GM12878 (cell line): ENCODE data around the gene SPTBN1. TPM values are rescaled to one million over a fixed set of nuclear protein-coding genes. Genes with fewer than 3 reads are reported as not detected.

Experiments used
- ATAC-seq: fragments of 200-7000 bp; cut with Tn5 transposase; 3 replicates; pipeline ENCODE4 v1.9.1; 2020; ENCODE audit warnings: mild to moderate bottlenecking, moderate library complexity
- BruUV-seq: library from RNA; stranded (reverse); fragments of 400-500 nt; replicated peaks from 2 replicates; lab custom pipeline; 2021; lab: Mats Ljungman, UMichigan
- CTCF ChIA-PET: fragments of 300-600 bp; sonication (Branson Sonifier 250); formaldehyde crosslinking; extraction: SDS; loops from one replicate; lab custom pipeline; 2021; ENCODE audit warnings: inconsistent platforms; lab: Yijun Ruan, JAX
- POLR2A ChIA-PET: fragments of 350-600 bp; formaldehyde crosslinking; extraction: SDS; loops from one replicate; lab custom pipeline; 2021; ENCODE audit warnings: inconsistent platforms; lab: Charles Lee
- RAD21 ChIA-PET: fragments of 300-600 bp; sonication (Branson Sonifier 250); formaldehyde crosslinking; loops from one replicate; lab custom pipeline; 2023; ENCODE audit warnings: antibody characterized with exemption; ENCODE audit not compliant: unreplicated experiment; lab: Charles Lee
- SMC1A ChIA-PET: fragments of 300-600 bp; sonication (Branson Sonifier 250); formaldehyde crosslinking; loops from one replicate; lab custom pipeline; 2023; ENCODE audit not compliant: unreplicated experiment, uncharacterized antibody; lab: Charles Lee
- DNase-seq: peaks from one replicate; pipeline ENCODE4 v3.0.0-alpha.2; 2011; ENCODE audit warnings: low read depth, low spot score
- FAIRE-seq: peaks from 3 replicates; lab custom pipeline; 2011; peaks lifted over from hg19 to GRCh38; lab: Jason Lieb, UNC
- H2AFZ ChIP-seq: 2 replicates; pipeline ENCODE4 v1.6.0; 2011; ENCODE audit warnings: low read depth, low read length, control low read depth; ENCODE audit not compliant: control insufficient read depth
- H3K27ac ChIP-seq: 2 replicates; pipeline ENCODE4 v1.5.1; 2011; ENCODE audit warnings: control low read depth; ENCODE audit not compliant: control insufficient read depth, insufficient read depth
- H3K27me3 ChIP-seq, 2 experiments: replicated peaks in 1 of 2; 2 replicates each; pipeline versions ENCODE4 v1.6.0 to v1.6.1; 2011; ENCODE audit warnings: low read length in 1 of 2; ENCODE audit not compliant: control insufficient read depth in 2 of 2, insufficient read depth in 2 of 2
- H3K36me3 ChIP-seq, 2 experiments: 2 replicates each; pipeline ENCODE4 v1.5.1; 2011; ENCODE audit warnings: low read length in 1 of 2; ENCODE audit not compliant: control insufficient read depth in 2 of 2, insufficient read depth in 2 of 2
- H3K4me1 ChIP-seq: 2 replicates; pipeline ENCODE4 v1.6.1; 2011; ENCODE audit warnings: mild to moderate bottlenecking, low read length, moderate library complexity, mixed read lengths; ENCODE audit not compliant: control insufficient read depth, insufficient read depth
- H3K4me2 ChIP-seq: 2 replicates; pipeline ENCODE4 v1.6.0; 2011; ENCODE audit warnings: control low read depth; ENCODE audit not compliant: control insufficient read depth, insufficient read depth
- H3K4me3 ChIP-seq: fragments of 200-600 bp; sonication (generic); 2 replicates; pipeline ENCODE4 v1.5.1; 2016
- H3K79me2 ChIP-seq: 2 replicates; pipeline ENCODE4 v1.6.0; 2011; ENCODE audit warnings: low read length; ENCODE audit not compliant: control insufficient read depth, insufficient read depth
- H3K9ac ChIP-seq: 2 replicates; pipeline ENCODE4 v1.8.0; 2011; ENCODE audit warnings: low read length, control low read depth, mixed read lengths; ENCODE audit not compliant: control insufficient read depth, insufficient read depth
- H3K9me3 ChIP-seq: replicated peaks from 3 replicates; pipeline ENCODE4 v1.5.1; 2011; ENCODE audit warnings: mild to moderate bottlenecking, low read length; ENCODE audit not compliant: control insufficient read depth, insufficient read depth
- H4K20me1 ChIP-seq: 2 replicates; pipeline ENCODE4 v1.6.0; 2011; ENCODE audit not compliant: control insufficient read depth, insufficient read depth
- CEBPB ChIP-seq, 2 experiments: fragments of 150-350 bp in 1 of 2; IDR thresholded peaks; 2 replicates each; pipeline ENCODE4 v1.6.1; 2012 to 2014; ENCODE audit warnings: low read depth in 2 of 2, low read length in 2 of 2, borderline replicate concordance in 1 of 2, inconsistent platforms in 1 of 2
- CHD4 ChIP-seq: fragments of 200-600 bp; sonication (generic); IDR thresholded peaks from 2 replicates; pipeline ENCODE4 v1.6.1; 2016; ENCODE audit warnings: mild to moderate bottlenecking
- HDAC2 ChIP-seq: fragments of 200-600 bp; sonication (generic); IDR thresholded peaks from 2 replicates; pipeline ENCODE4 v1.6.1; 2017
- MXI1 ChIP-seq: fragments of 150-350 bp; IDR thresholded peaks from 2 replicates; pipeline ENCODE4 v1.6.1; 2011; ENCODE audit warnings: low read depth, mild to moderate bottlenecking, inconsistent platforms, low read length, improper control_type of control experiment
- NFYA ChIP-seq: IDR thresholded peaks from 2 replicates; pipeline ENCODE4 v1.6.1; 2011; ENCODE audit warnings: low read depth, mild to moderate bottlenecking, low read length, improper control_type of control experiment, borderline replicate concordance
- NR2F1 ChIP-seq: fragments of 450-650 bp; conservative IDR thresholded peaks from 2 replicates; pipeline ENCODE4 v1.6.1; 2017; ENCODE audit warnings: mild to moderate bottlenecking
- POLR2AphosphoS5 ChIP-seq: IDR thresholded peaks from 2 replicates; pipeline ENCODE4 v1.6.1; 2011; ENCODE audit warnings: mild to moderate bottlenecking, low read length, inconsistent platforms
- RAD21 ChIP-seq: IDR thresholded peaks from 2 replicates; pipeline ENCODE4 v1.6.1; 2011; ENCODE audit warnings: mild to moderate bottlenecking, low read depth, low read length, moderate library complexity; ENCODE audit not compliant: insufficient read depth
- SMAD5 ChIP-seq: IDR thresholded peaks from 2 replicates; pipeline ENCODE4 v1.6.1; 2016; ENCODE audit warnings: antibody characterized with exemption, low read depth
- SMARCA5 ChIP-seq: fragments of 450-650 bp; IDR thresholded peaks from 2 replicates; pipeline ENCODE4 v1.6.1; 2017; ENCODE audit warnings: mild to moderate bottlenecking
- SPI1 ChIP-seq: IDR thresholded peaks from 2 replicates; pipeline ENCODE4 v1.6.1; 2011; ENCODE audit warnings: low read depth, mild to moderate bottlenecking, low read length, moderate library complexity, borderline replicate concordance; ENCODE audit not compliant: insufficient read depth
- WGBS: methylation state at CpG from one replicate; pipeline ENCODE4 v1.1.6; 2016; ENCODE audit warnings: low lambda C conversion rate; ENCODE audit not compliant: insufficient replicate concordance, insufficient coverage; ENCODE audit errors: missing lambda C conversion rate; 5-methylcytosine and 5-hydroxymethylcytosine counted together
- in situ Hi-C: fragments of 300-500 bp; cut with MboI; formaldehyde crosslinking; loops from 9 replicates; pipeline ENCODE4 v1.14.3; 2018; ENCODE audit warnings: mixed read lengths
- intact Hi-C: fragments of 100-400 bp; cut with micrococcal nuclease; formaldehyde crosslinking; loops from one replicate; pipeline ENCODE4 v1.14.2; 2022; ENCODE audit not compliant: unreplicated experiment
- polyA plus RNA-seq, 11 experiments: library from polyadenylated mRNA; depleted of rRNA in 4 of 11; unstranded in 6 of 11; stranded (reverse) in 5 of 11; fragments of >200 nt; fragmentation: Nextera tagmentation in 4 of 11; fragmentation: Illumina TruSeq in 1 of 11; extraction: Ambion mirVana in 4 of 11; extraction: Trizol in 1 of 11; gene quantifications; 1 replicate in 1 of 11; 2 replicates in 10 of 11; pipeline versions ENCODE4 v1.2.1 to v1.2.3, GENCODE V29; 2011 to 2016; ENCODE audit warnings: inconsistent platforms in 2 of 11, missing spikeins in 2 of 11, low read depth in 1 of 11
- total RNA-seq, 4 experiments: library from RNA; depleted of rRNA in 3 of 4; stranded (reverse); fragments of >200 nt in 3 of 4; fragmentation: Illumina TruSeq in 1 of 4; extraction: Trizol in 1 of 4; gene quantifications; 2 replicates each; pipeline versions ENCODE4 v1.2.1 to v1.2.3, GENCODE V29; 2013 to 2021
- TF ChIP-seq, protein P1 (sequence below): fragments of 450-650 bp; conservative IDR thresholded peaks from 2 replicates; pipeline ENCODE4 v1.6.1; 2017; ENCODE audit warnings: mild to moderate bottlenecking, moderate library complexity
- TF ChIP-seq, protein P2 (sequence below): fragments of 450-650 bp; IDR thresholded peaks from 2 replicates; pipeline ENCODE4 v1.6.1; 2017; ENCODE audit warnings: antibody characterized with exemption, mild to moderate bottlenecking, moderate library complexity
- TF ChIP-seq, protein P3 (sequence below): fragments of 450-650 bp; formaldehyde crosslinking; IDR thresholded peaks from 2 replicates; pipeline ENCODE4 v1.4.0; 2022; ENCODE audit warnings: mild to moderate bottlenecking, moderate library complexity
- TF ChIP-seq, protein P4 (sequence below): IDR thresholded peaks from 2 replicates; pipeline ENCODE4 v1.6.1; 2012; ENCODE audit warnings: low read depth, low read length, improper control_type of control experiment

Gene SPTBN1
- total and polyA plus RNA-seq, 10 of the 15 experiments (the other 5 are each of a cell fraction or from before 2014, with no cell fraction given): 20.6 to 154 (median 76.7) TPM

DNA sequence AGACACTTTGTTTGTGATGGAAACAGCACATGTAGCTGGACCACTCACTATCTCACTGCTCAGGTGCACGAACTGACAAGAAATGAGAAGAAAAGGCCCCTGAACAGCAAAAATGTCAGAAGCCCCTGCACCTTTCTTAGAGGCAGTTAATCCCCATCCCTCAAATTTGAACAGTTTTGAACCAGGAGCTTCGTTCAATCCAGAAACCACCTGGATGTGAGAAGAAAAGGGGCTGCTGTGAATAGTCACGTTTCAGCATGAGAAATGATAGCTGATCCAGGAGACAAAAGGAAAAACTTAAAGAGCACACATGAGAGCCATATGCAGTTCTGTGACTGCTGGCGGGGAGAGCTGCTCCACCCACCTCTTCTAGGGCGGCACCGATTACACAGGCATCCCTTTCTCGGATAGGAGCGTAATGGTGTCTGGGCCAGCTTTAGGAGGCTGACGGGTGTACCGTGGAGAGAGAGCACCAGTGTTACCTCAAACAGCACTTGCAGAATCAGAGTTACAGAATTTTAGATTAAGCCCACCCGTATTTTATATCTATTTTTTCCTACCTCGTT lies 150.3 kb downstream of the SPTBN1 start:
- RAD21 ChIA-PET: interaction anchor here (1.8 kb wide), 1 partner anchor 27 kb away, joined by 4 read pairs; no protein-coding TSS in a partner anchor
- intact Hi-C loops (no loop called here), in situ Hi-C loops (no loop called here)
- no peak overlapping the region for H3K4me2 ChIP-seq
- ATAC-seq (no peak), DNase-seq (no peak), FAIRE-seq (no peak)
- no peaks in the 10 kb centered on the region for H4K20me1 ChIP-seq
- H3K9me3 ChIP-seq: no peaks in the 10 kb centered on the region
- no TSS peak for BruUV-seq
- TF ChIP-seq, protein P1, sequence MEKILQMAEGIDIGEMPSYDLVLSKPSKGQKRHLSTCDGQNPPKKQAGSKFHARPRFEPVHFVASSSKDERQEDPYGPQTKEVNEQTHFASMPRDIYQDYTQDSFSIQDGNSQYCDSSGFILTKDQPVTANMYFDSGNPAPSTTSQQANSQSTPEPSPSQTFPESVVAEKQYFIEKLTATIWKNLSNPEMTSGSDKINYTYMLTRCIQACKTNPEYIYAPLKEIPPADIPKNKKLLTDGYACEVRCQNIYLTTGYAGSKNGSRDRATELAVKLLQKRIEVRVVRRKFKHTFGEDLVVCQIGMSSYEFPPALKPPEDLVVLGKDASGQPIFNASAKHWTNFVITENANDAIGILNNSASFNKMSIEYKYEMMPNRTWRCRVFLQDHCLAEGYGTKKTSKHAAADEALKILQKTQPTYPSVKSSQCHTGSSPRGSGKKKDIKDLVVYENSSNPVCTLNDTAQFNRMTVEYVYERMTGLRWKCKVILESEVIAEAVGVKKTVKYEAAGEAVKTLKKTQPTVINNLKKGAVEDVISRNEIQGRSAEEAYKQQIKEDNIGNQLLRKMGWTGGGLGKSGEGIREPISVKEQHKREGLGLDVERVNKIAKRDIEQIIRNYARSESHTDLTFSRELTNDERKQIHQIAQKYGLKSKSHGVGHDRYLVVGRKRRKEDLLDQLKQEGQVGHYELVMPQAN: no peak
- no peak for TF ChIP-seq SMARCA5
- TF ChIP-seq MXI1: no peak
- TF ChIP-seq CHD4: no peak
- TF ChIP-seq, protein P2, sequence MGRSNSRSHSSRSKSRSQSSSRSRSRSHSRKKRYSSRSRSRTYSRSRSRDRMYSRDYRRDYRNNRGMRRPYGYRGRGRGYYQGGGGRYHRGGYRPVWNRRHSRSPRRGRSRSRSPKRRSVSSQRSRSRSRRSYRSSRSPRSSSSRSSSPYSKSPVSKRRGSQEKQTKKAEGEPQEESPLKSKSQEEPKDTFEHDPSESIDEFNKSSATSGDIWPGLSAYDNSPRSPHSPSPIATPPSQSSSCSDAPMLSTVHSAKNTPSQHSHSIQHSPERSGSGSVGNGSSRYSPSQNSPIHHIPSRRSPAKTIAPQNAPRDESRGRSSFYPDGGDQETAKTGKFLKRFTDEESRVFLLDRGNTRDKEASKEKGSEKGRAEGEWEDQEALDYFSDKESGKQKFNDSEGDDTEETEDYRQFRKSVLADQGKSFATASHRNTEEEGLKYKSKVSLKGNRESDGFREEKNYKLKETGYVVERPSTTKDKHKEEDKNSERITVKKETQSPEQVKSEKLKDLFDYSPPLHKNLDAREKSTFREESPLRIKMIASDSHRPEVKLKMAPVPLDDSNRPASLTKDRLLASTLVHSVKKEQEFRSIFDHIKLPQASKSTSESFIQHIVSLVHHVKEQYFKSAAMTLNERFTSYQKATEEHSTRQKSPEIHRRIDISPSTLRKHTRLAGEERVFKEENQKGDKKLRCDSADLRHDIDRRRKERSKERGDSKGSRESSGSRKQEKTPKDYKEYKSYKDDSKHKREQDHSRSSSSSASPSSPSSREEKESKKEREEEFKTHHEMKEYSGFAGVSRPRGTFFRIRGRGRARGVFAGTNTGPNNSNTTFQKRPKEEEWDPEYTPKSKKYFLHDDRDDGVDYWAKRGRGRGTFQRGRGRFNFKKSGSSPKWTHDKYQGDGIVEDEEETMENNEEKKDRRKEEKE: no peak
- no peak for TF ChIP-seq POLR2AphosphoS5
- TF ChIP-seq NFYA: no peak
- TF ChIP-seq CEBPB (IDR thresholded peaks at IDR 0.05; ENCODE audit: borderline replicate concordance in 1 of 2, low read depth in 2 of 2, low read length in 2 of 2): no peak
- TF ChIP-seq HDAC2: no peak
- TF ChIP-seq SMAD5: no peak
- TF ChIP-seq, protein P3, sequence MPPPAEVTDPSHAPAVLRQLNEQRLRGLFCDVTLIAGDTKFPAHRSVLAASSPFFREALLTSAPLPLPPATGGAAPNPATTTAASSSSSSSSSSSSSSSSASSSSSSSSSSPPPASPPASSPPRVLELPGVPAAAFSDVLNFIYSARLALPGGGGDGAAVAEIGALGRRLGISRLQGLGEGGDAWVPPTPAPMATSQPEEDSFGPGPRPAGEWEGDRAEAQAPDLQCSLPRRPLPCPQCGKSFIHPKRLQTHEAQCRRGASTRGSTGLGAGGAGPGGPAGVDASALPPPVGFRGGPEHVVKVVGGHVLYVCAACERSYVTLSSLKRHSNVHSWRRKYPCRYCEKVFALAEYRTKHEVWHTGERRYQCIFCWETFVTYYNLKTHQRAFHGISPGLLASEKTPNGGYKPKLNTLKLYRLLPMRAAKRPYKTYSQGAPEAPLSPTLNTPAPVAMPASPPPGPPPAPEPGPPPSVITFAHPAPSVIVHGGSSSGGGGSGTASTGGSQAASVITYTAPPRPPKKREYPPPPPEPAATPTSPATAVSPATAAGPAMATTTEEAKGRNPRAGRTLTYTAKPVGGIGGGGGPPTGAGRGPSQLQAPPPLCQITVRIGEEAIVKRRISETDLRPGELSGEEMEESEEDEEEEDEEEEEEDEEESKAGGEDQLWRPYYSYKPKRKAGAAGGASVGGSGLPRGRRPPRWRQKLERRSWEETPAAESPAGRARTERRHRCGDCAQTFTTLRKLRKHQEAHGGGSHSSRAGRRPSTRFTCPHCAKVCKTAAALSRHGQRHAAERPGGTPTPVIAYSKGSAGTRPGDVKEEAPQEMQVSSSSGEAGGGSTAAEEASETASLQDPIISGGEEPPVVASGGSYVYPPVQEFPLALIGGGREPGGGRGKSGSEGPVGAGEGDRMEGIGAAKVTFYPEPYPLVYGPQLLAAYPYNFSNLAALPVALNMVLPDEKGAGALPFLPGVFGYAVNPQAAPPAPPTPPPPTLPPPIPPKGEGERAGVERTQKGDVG (CRISPR knock-in tag): no peak
- TF ChIP-seq RAD21: no peak
- TF ChIP-seq, protein P4, sequence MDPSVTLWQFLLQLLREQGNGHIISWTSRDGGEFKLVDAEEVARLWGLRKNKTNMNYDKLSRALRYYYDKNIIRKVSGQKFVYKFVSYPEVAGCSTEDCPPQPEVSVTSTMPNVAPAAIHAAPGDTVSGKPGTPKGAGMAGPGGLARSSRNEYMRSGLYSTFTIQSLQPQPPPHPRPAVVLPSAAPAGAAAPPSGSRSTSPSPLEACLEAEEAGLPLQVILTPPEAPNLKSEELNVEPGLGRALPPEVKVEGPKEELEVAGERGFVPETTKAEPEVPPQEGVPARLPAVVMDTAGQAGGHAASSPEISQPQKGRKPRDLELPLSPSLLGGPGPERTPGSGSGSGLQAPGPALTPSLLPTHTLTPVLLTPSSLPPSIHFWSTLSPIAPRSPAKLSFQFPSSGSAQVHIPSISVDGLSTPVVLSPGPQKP: no peak
- TF ChIP-seq SPI1: no peak
- no peak for TF ChIP-seq NR2F1
- H3K27ac ChIP-seq: no peak overlapping the region
- 95% methylated on average over 12 of the region's 12 CpGs for WGBS
- no peak overlapping the region for H3K4me3 ChIP-seq
- H3K9ac ChIP-seq: no peak overlapping the region
- peaks cover 24% of the 10 kb centered on the region for H3K4me1 ChIP-seq
- SMC1A ChIA-PET: interaction anchor here (0.9 to 4.6 kb wide), 5 partner anchors 12 to 83 kb away, joined by 3 to 26 read pairs (median 4); no protein-coding TSS in a partner anchor
- peaks cover 96% of the 10 kb centered on the region for H3K79me2 ChIP-seq
- POLR2A ChIA-PET: interaction anchor here (1.0 kb wide), 1 partner anchor 9 kb away, joined by 3 read pairs; no protein-coding TSS in a partner anchor
- H3K27me3 ChIP-seq: no peaks in the 10 kb centered on the region
- H2AFZ ChIP-seq: no peak overlapping the region
- CTCF ChIA-PET: interaction anchor here (0.6 to 2.3 kb wide), 3 partner anchors 84 to 104 kb away, joined by 3 to 5 read pairs (median 4); no protein-coding TSS in a partner anchor
- H3K36me3 ChIP-seq: peaks cover 4 to 11% of the 10 kb centered on the region in 2 experiments
